Osteoblast (primary cell): ENCODE results near the gene SPATA21. TPM values are rescaled to one million over a fixed set of nuclear protein-coding genes. Genes with fewer than 3 reads are reported as not detected.

ENCODE experiments used
- DNase-seq: peaks from one replicate; pipeline ENCODE4 v3.0.0; 2011; ENCODE audit warnings: low spot score, mixed read lengths; ENCODE audit not compliant: insufficient read length; ENCODE audit errors: missing footprints
- H2AFZ ChIP-seq: 2 replicates; pipeline ENCODE4 v1.6.0; 2011; ENCODE audit warnings: mild to moderate bottlenecking, low read length
- H3K27ac ChIP-seq: 2 replicates; pipeline ENCODE4 v1.5.1; 2011; ENCODE audit warnings: mild to moderate bottlenecking, low read depth, low read length, moderate library complexity
- H3K27me3 ChIP-seq: 2 replicates; pipeline ENCODE4 v1.6.0; 2012; ENCODE audit warnings: mild to moderate bottlenecking, control low read depth, inconsistent platforms, low read length, moderate library complexity; ENCODE audit not compliant: insufficient read depth
- H3K36me3 ChIP-seq: 2 replicates; pipeline ENCODE4 v1.5.1; 2011; ENCODE audit warnings: mild to moderate bottlenecking, low read length, control low read depth, moderate library complexity; ENCODE audit not compliant: insufficient read depth
- H3K4me1 ChIP-seq: 2 replicates; pipeline ENCODE4 v1.5.1; 2011; ENCODE audit warnings: mild to moderate bottlenecking, low read length, control low read depth, moderate library complexity; ENCODE audit not compliant: insufficient read depth
- H3K4me2 ChIP-seq: 2 replicates; pipeline ENCODE4 v1.6.0; 2011; ENCODE audit warnings: mild to moderate bottlenecking, low read length; ENCODE audit not compliant: insufficient read depth
- H3K4me3 ChIP-seq: fragments of 200-600 bp; sonication (generic); 3 replicates; pipeline ENCODE4 v1.5.1; 2012; ENCODE audit warnings: mild to moderate bottlenecking, low read length, inconsistent platforms; ENCODE audit not compliant: insufficient read depth
- H3K79me2 ChIP-seq: 2 replicates; pipeline ENCODE4 v1.6.0; 2012; ENCODE audit warnings: mild to moderate bottlenecking, low read length, control low read depth, inconsistent platforms; ENCODE audit not compliant: insufficient read depth
- H3K9me3 ChIP-seq: 2 replicates; pipeline ENCODE4 v1.5.1; 2011; ENCODE audit warnings: low read depth, low read length, control low read depth
- H4K20me1 ChIP-seq: 2 replicates; pipeline ENCODE4 v1.6.0; 2012; ENCODE audit warnings: mild to moderate bottlenecking, low read length, control low read depth; ENCODE audit not compliant: insufficient read depth
- total RNA-seq: library from RNA; depleted of rRNA; stranded (reverse); fragments of >200 nt; gene quantifications from 2 replicates; pipeline ENCODE4 v1.2.3, GENCODE V29; 2012
- TF ChIP-seq, protein P1 (sequence below): IDR thresholded peaks from 2 replicates; pipeline ENCODE4 v1.5.1; 2011; ENCODE audit warnings: mild to moderate bottlenecking, low read depth, low read length, moderate library complexity; ENCODE audit errors: extremely low read depth

SPATA21 gene
- total RNA-seq, 1 donor: not detected

DNA sequence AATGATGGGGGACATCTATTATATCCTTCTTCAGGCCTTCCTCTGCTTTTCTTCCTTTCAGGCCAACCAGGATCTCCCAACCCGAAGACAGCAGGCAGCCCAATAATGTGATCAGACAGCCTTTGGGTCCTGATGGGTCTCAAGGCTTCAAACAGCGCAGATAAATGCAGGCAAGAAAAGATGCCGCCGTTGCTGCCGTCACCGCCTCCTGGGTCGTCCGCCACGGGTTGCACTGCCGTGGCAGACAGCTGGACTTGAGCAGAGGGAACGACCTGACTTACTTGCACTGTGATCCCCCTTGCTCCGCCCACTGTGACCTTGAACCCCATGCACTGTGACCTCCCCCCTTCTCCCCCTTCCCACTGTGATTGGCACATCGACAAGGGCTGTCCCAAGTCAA lies 42.2 kb downstream of the SPATA21 start:
- TF ChIP-seq, protein P1, sequence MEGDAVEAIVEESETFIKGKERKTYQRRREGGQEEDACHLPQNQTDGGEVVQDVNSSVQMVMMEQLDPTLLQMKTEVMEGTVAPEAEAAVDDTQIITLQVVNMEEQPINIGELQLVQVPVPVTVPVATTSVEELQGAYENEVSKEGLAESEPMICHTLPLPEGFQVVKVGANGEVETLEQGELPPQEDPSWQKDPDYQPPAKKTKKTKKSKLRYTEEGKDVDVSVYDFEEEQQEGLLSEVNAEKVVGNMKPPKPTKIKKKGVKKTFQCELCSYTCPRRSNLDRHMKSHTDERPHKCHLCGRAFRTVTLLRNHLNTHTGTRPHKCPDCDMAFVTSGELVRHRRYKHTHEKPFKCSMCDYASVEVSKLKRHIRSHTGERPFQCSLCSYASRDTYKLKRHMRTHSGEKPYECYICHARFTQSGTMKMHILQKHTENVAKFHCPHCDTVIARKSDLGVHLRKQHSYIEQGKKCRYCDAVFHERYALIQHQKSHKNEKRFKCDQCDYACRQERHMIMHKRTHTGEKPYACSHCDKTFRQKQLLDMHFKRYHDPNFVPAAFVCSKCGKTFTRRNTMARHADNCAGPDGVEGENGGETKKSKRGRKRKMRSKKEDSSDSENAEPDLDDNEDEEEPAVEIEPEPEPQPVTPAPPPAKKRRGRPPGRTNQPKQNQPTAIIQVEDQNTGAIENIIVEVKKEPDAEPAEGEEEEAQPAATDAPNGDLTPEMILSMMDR: no peak
- Histone ChIP-seq H3K4me2 (no peak overlapping the region), H3K27ac (no peak overlapping the region), H2AFZ (no peak overlapping the region), H3K79me2 (peaks cover 69% of the 10 kb centered on the region), H4K20me1 (peaks cover 53% of the 10 kb centered on the region), H3K9me3 (no peaks in the 10 kb centered on the region), H3K4me3 (no peak overlapping the region), H3K27me3 (no peaks in the 10 kb centered on the region), H3K4me1 (peaks cover 33% of the 10 kb centered on the region), H3K36me3 (peaks cover 43% of the 10 kb centered on the region)
- no peak for DNase-seq

DNA sequence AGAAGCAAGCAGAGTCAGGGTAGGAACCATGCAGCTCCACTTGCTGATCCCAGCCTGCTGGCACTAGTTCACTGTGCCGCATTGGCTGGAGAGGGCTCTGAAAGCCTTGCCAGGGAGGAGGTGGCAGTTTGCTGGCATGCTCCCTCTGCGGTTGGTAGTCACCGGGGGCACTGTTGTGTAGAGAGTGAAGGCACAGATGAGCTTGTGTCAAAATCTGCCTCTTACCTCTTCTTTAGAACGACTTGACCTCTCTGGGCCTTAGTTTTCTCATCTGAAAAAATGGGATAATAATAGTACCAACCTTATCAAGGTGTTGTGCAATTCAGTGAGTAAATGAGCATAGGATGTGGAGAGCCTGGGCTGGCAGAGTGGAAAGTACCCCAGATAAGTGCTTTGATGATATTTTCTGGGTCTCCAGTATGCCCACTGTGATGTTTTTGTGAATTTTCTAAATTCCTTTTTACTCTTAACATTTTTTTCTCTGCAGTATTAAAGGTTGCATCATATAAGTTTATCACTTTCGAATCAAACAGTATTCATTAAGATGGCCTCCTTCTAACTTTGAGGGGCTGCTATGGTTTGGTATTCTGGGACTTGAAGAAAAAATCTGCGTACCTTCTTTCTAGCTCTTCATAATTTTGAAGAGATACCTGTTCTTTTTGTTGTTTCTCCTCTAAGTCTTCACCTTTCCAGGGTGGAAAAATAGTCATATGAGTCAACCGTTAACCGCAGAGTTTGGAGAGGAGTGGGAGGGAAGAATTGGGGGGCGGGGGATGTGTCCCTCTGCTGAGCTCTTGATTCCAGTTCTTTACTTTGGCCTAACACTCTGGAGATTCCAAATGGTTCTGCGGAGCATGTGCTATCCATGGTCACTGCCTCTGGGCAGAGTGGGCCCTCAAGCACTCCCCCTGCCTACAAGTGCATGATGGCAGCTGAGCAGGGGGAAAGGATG lies 43.4 kb downstream of the SPATA21 start:
- peak overlapping the region; percentile 54 for H3K27ac ChIP-seq
- TF ChIP-seq, protein P1: no peak
- H3K9me3 ChIP-seq: no peaks in the 10 kb centered on the region
- DNase-seq: peak; percentile 53
- H2AFZ ChIP-seq: no peak overlapping the region
- peaks cover 33% of the 10 kb centered on the region for H3K4me1 ChIP-seq
- H3K79me2 ChIP-seq: peaks cover 77% of the 10 kb centered on the region
- H3K36me3 ChIP-seq: peaks cover 36% of the 10 kb centered on the region
- H4K20me1 ChIP-seq: peaks cover 57% of the 10 kb centered on the region
- no peaks in the 10 kb centered on the region for H3K27me3 ChIP-seq
- no peak overlapping the region for H3K4me2 ChIP-seq
- H3K4me3 ChIP-seq: no peak overlapping the region

DNA sequence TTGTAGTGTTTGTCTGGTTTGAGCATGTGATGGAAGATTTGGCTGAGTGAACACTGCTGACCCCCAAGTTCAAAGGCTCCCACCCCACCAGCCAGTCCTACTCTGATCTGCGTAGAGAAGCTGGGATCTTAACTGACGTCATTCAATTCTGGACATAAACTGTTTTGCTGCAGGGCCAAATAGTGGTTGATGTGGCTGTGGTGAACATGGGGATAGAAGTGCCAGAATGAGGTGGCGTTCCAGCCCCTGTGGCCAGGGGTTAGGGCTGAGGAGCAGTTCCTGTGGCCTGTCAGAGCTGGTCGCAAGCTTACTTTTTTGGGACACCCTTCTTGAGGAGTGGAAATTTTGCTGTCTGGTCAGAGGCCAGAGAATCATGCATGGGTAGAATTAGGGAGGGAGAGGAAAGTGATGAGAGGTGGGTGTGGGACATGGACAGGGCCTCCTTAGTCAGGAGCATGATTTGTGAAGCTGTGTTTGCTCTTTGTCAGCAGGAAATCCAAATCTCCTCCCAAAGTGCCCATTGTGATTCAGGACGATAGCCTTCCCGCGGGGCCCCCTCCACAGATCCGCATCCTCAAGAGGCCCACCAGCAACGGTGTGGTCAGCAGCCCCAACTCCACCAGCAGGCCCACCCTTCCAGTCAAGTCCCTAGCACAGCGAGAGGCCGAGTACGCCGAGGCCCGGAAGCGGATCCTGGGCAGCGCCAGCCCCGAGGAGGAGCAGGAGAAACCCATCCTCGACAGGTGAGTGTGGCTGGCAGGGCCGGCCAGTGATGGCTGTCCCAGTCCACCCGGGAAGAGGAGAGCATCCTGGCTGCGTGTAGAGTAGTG lies 44.3 kb downstream of the SPATA21 start:
- Histone ChIP-seq H3K4me3 (no peak overlapping the region), H3K79me2 (peaks cover 86% of the 10 kb centered on the region), H3K4me2 (no peak overlapping the region), H4K20me1 (peaks cover 61% of the 10 kb centered on the region), H3K27ac (peak overlapping the region; percentile 54), H3K36me3 (peaks cover 29% of the 10 kb centered on the region), H3K4me1 (peaks cover 38% of the 10 kb centered on the region), H2AFZ (no peak overlapping the region), H3K9me3 (no peaks in the 10 kb centered on the region), H3K27me3 (no peaks in the 10 kb centered on the region)
- peak; percentile 71 for DNase-seq
- TF ChIP-seq, protein P1: no peak
